PFSK-1 (cell line): Measurements from ENCODE around the gene NPY.

ENCODE experiments used
- FOXP2 ChIP-seq: optimal IDR thresholded peaks from 2 replicates; pipeline ENCODE3; 2011; ENCODE audit warnings: borderline replicate concordance, control low read depth, inconsistent platforms; ENCODE audit not compliant: insufficient read depth; ENCODE audit errors: extremely low read length, extremely low read depth
- POLR2AphosphoS5 ChIP-seq: IDR thresholded peaks from 2 replicates; pipeline ENCODE4 v1.6.1; 2012; ENCODE audit warnings: low read depth, mild to moderate bottlenecking, control low read depth, low read length, moderate library complexity
- TF ChIP-seq, protein P1 (sequence below), 2 experiments: IDR thresholded peaks; 2 replicates each; pipeline versions ENCODE4 v1.6.1 to v1.8.0; 2011 to 2012; ENCODE audit warnings: low read depth in 2 of 2, low read length in 2 of 2, control low read depth in 1 of 2, inconsistent platforms in 1 of 2, mild to moderate bottlenecking in 1 of 2, moderate library complexity in 1 of 2; ENCODE audit not compliant: insufficient read depth in 1 of 2

The NPY gene

DNA sequence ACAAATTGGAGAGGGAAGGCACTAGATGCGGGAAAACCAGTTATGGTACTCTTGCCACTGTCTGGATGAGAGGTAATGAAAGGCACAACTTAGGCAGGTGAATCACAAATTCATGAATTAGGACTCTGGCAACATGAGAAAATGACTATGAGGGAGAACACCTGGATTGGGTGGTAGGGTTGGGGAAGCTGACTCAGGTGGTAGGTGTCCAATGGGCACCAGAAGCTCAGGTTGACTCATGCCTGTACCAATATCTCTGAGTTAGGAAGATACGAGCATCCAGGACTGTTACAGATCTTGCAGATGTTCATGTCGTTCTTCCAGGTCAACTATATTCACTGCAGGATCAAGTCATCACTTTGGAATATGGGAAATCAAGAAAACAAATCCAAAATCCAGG, 56.7 kb downstream of the NPY start:
- TF ChIP-seq, protein P1, sequence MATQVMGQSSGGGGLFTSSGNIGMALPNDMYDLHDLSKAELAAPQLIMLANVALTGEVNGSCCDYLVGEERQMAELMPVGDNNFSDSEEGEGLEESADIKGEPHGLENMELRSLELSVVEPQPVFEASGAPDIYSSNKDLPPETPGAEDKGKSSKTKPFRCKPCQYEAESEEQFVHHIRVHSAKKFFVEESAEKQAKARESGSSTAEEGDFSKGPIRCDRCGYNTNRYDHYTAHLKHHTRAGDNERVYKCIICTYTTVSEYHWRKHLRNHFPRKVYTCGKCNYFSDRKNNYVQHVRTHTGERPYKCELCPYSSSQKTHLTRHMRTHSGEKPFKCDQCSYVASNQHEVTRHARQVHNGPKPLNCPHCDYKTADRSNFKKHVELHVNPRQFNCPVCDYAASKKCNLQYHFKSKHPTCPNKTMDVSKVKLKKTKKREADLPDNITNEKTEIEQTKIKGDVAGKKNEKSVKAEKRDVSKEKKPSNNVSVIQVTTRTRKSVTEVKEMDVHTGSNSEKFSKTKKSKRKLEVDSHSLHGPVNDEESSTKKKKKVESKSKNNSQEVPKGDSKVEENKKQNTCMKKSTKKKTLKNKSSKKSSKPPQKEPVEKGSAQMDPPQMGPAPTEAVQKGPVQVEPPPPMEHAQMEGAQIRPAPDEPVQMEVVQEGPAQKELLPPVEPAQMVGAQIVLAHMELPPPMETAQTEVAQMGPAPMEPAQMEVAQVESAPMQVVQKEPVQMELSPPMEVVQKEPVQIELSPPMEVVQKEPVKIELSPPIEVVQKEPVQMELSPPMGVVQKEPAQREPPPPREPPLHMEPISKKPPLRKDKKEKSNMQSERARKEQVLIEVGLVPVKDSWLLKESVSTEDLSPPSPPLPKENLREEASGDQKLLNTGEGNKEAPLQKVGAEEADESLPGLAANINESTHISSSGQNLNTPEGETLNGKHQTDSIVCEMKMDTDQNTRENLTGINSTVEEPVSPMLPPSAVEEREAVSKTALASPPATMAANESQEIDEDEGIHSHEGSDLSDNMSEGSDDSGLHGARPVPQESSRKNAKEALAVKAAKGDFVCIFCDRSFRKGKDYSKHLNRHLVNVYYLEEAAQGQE (IDR thresholded peaks at IDR 0.05; ENCODE audit: insufficient read depth in 1 of 2, low read depth in 2 of 2, low read length in 2 of 2): no peak
- TF ChIP-seq POLR2AphosphoS5 (no peak), FOXP2 (no peak)
